Fibroblast of skin of abdomen (primary cell): ENCODE measurements around the gene ZSCAN18. TPM values are rescaled to one million over a fixed set of nuclear protein-coding genes. Genes with fewer than 3 reads are reported as not detected.
"Not testable (repeated sequence)": the region's sequence is repeated elsewhere in the genome, so short reads cannot be mapped to it uniquely, and the experiment has no call there.

Experiments used
- DNase-seq: peaks from one replicate; pipeline ENCODE4 v3.0.0-alpha.2; 2013
- polyA plus RNA-seq, 2 experiments: library from polyadenylated mRNA; unstranded; fragments of 120-200 nt; gene quantifications; one replicate each; pipeline ENCODE4 v1.2.1, GENCODE V29; 2013; ENCODE audit not compliant: insufficient read length in 2 of 2

The ZSCAN18 gene, protein sequence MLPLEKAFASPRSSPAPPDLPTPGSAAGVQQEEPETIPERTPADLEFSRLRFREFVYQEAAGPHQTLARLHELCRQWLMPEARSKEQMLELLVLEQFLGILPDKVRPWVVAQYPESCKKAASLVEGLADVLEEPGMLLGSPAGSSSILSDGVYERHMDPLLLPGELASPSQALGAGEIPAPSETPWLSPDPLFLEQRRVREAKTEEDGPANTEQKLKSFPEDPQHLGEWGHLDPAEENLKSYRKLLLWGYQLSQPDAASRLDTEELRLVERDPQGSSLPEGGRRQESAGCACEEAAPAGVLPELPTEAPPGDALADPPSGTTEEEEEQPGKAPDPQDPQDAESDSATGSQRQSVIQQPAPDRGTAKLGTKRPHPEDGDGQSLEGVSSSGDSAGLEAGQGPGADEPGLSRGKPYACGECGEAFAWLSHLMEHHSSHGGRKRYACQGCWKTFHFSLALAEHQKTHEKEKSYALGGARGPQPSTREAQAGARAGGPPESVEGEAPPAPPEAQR
- polyA plus RNA-seq (2013, experiment 1 of 2; ENCODE audit: insufficient read length) = 26.1 TPM
- polyA plus RNA-seq (2013, experiment 2 of 2; ENCODE audit: insufficient read length) = 25.2 TPM

DNA sequence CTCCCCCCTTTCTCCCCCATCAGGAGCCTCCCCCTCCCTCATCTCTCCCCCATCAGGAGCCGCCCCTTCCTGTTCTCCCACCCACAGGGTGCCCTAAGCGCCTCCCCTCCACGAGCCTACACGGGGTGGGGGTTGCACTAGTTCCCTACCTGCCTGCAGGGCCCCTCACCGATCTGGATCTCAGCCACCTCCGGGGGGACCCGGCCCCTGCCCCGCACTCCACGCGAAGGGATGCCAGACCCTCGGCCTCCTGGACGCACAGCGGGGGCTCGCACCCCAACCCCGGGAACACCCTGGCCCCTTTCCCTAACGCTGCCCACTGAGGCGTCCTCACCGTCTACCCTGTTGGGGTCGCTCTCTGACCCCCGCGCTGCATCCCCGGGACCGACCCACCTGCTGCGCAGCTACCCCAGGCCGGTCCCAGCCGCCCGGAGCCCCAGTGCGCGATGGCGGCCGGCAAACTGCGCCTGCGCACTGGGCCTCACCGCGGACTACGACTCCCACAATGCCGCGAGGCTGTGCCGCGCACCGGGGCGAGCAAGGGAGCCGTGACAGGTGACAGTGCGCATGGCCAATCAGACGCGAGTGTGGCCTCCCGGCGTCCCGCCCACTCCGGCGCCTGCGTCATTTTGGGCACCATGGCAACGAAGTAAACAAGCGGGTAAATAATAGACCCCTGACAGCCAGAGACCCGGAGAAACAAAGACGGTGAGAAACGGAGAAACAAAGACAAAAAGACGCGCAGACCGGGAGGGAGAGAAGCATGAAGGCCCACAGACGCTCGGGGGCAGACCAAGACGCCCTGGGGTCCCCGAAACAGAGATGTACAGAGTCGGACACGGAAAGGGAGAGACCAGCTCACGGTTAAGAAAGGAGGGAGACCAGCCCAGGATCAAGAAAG is at the start of gene ZSCAN18:
Gene ZSCAN18 (minus strand): TSS at position 451 of the 901 bp plus-strand sequence. CDS start 7,964 bp downstream, outside the sequence.
- peak; percentile 95 for DNase-seq

GRCh38 chr19:58147475-58147874 is 49.4 kb upstream of the ZSCAN18 start:
- not testable (repeated sequence) for DNase-seq

DNA sequence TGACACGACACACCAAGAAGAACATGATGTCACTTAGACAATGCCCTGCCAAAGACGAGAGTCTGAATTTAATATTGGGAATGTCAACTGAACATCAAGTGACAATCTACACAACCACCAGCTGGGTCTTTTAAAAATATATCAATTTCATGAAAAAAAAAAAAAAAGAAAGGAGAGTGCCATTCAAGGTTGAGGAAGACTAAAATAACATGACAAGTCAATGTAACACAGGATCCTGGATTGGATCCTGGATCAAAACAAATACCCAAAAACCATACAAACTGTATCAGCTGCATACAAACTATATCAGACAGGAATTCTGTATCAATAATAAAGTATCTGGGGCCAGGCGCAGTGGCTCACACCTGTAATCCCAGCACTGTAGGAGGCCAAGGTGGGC is 47.8 kb upstream of the ZSCAN18 start:
- no peak for DNase-seq

GRCh38 chr19:58134244-58134643 is 36.2 kb upstream of the ZSCAN18 start:
- DNase-seq = no peak

DNA sequence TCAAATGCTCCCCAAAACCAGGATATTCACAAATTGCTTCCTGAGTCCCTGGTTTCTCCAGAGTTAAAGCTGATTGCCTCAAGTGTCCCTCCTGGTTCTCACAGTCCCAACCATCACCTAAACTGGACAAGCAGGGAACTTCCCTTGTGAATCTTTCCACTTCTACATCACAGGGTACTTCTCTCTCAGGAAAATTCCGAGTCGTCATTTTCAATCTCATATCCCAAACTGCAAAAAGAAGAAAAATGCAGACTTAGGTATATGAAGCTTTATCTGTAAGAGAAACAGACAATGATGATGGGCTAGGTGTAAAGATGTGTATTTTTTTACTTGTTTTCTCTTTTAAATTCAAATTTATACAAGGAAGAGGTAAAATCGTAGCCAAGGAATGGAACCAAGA is 31.3 kb upstream of the ZSCAN18 start:
- DNase-seq = no peak

- no peak for DNase-seq
Observed at GRCh38 chr19:58128041-58128685, 30.1 kb upstream of the ZSCAN18 start.

- DNase-seq = no peak
Observed at GRCh38 chr19:58123354-58123753, 25.3 kb upstream of the ZSCAN18 start.

DNA sequence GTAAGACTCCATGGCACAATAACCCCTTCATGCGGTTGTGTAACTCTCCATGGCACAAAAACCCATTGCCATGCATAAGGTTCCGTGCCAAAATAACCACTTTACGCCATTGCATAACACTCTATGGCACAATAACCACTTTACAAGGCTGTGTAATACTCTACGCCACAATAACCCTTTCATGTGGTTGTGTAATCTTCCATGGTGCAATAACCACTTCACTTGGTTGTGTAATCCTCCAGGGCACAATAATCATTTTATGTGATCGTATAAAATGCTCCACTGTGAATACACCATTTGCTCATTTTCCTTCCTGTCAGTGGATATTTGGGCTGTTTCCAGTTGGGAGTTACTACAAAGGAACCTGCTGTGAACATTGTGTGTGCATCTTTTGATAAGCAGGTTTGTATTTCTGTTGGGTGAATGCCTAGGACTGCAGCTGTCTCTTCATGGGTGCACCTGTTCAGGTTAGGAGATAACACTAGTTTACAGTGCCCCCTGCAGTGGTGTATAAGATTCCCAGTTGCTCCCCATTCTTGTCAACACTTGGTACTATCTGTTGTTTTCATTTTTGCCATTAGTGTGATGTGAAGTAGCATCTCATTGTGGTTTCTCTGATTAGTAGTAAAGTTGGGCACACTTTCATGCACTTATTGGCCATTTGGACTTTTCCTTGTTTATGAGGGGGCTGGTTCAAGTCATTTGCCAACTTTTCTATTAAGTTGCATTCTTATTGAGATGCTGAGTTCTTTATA is 21.1 kb upstream of the ZSCAN18 start:
- DNase-seq = no peak

GRCh38 chr19:58117841-58118575 is 20.0 kb upstream of the ZSCAN18 start:
- no peak for DNase-seq

DNA sequence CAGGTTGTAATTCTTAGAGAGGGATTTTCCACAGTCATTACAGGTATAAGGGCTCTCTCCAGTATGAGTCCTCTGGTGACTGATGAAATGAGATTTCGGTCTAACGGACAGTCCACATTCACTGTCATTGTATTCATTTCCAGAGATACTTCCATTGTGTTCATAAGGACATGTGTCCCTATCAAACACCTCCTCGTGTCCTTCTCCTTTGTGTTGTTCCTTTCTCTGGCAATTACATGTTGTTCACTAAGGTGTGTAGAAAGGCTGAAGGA is 10.5 kb upstream of the ZSCAN18 start:
- no peak for DNase-seq

- no peak for DNase-seq
Observed at GRCh38 chr19:58107778-58108545, 9.9 kb upstream of the ZSCAN18 start.

GRCh38 chr19:58098682-58098998 is 609 bp upstream of the ZSCAN18 start:
- DNase-seq = no peak

GRCh38 chr19:58097349-58097748 is 682 bp downstream of the ZSCAN18 start:
- DNase-seq = no peak

GRCh38 chr19:58096884-58097283 is 1.1 kb downstream of the ZSCAN18 start:
- DNase-seq = no peak

GRCh38 chr19:58095328-58095727 is 2.7 kb downstream of the ZSCAN18 start:
- DNase-seq = no peak

DNA sequence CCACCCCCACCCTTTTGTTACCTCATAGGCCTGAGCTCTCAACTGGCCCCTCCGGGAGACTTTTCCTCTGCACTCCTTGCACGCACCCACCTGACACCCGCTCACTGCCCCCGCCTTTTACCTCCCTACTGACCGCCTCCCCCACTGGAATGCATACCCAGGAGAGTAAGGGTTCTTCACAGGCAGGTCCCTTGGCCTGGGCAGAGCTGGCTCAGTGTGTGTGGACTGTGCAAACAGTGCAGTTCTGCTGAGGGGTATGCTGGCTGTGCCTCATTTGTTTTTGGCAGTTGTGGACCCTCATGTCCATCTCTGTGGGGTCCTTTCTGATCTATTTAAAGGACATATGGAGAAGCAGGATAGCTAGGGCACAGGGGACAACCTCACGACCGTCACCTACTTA is 5.0 kb downstream of the ZSCAN18 start:
- no peak for DNase-seq

DNA sequence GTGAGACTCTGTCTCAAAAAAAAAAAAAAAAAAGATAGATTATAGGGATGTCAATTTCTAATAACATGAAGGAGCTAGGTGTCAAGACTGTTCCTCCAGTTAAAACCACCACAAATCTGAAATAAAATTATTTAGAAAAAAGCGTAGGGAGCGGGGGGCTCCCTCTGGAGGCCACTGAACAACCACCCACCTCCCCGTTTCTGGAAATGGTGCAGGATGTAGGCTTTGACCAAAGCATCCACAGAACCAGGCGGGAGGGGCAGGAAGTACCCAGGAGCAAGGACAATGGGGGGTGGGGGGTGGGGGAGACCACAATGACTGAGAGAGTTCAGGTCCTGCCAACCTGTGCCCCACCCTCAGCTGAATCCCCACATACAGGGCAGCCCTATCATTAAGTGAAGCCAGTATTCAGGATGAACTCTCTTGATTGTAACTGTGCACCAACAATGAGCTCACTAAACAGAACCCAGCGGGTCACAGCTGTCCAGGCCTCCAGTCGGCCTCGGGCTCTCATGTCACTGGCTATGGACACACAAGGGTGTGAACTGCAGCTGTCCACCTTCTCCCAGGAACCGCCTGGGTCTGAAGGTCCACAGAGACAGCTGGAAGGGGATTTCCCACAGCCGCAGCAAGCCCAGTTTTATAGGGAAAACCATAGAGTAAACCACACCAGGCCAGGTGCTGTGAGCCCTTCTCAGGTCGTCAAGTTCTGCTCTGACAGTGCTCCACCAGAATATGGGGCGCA is 6.6 kb downstream of the ZSCAN18 start:
- DNase-seq = no peak

DNA sequence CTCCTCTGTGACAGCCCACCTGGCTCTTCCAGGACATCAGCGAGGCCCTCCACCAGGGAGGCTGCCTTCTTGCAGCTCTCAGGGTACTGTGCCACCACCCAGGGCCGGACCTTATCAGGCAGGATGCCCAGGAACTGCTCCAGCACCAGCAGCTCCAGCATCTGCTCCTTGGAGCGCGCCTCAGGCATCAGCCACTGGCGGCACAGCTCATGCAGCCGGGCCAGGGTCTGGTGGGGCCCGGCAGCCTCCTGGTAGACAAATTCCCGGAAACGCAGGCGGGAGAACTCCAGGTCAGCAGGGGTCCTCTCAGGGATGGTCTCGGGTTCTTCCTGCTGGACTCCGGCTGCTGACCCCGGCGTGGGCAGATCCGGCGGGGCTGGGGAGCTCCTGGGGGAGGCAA is 8.2 kb downstream of the ZSCAN18 start:
- DNase-seq = no peak

- no peak for DNase-seq
Observed at GRCh38 chr19:58088521-58089052, 9.4 kb downstream of the ZSCAN18 start.
